Neural cell (in vitro differentiated cells): ENCODE measurements around the gene OPRL1.

Experiments used
- CTCF ChIP-seq: fragments of 450-650 bp; IDR thresholded peaks from 2 replicates; pipeline ENCODE4 v1.5.1; 2014; ENCODE audit warnings: antibody characterized with exemption, mild to moderate bottlenecking, moderate library complexity; ENCODE audit not compliant: poor library complexity, severe bottlenecking
- POLR2AphosphoS5 ChIP-seq: IDR thresholded peaks from 2 replicates; pipeline ENCODE4 v1.6.1; 2012

GRCh38 chr20:64073476-64074183 lies 6.3 kb upstream of the OPRL1 start:
- TF ChIP-seq CTCF: no peak
- TF ChIP-seq POLR2AphosphoS5: no peak
